Tibial nerve (tissue), 4 donors: ENCODE results near the gene EEA1. TPM values are rescaled to one million over a fixed set of nuclear protein-coding genes. Genes with fewer than 3 reads are reported as not detected.

ENCODE experiments used
- DNase-seq, 2 donors: peaks; one replicate each; pipeline ENCODE4 v3.0.0-alpha.2; 2019; ENCODE audit warnings: low spot score in 2 of 2
- H3K27ac ChIP-seq, 4 donors: fragments of 200-600 bp; sonication (generic) in 3 of 4; one replicate each; pipeline ENCODE4 v1.5.1; 2017 to 2019; ENCODE audit warnings: mild to moderate bottlenecking in 1 of 4
- H3K27me3 ChIP-seq, 2 donors: fragments of 200-600 bp; sonication (generic) in 1 of 2; one replicate each; pipeline versions ENCODE4 v1.5.1 to v1.6.0; 2017 to 2019
- H3K36me3 ChIP-seq, 3 donors: fragments of 200-600 bp; sonication (generic); one replicate each; pipeline ENCODE4 v1.5.1; 2018 to 2019
- H3K4me1 ChIP-seq, 4 donors: fragments of 200-600 bp; sonication (generic) in 3 of 4; one replicate each; pipeline ENCODE4 v1.5.1; 2017 to 2019
- H3K4me3 ChIP-seq, 4 donors: fragments of 200-600 bp; sonication (generic) in 3 of 4; one replicate each; pipeline ENCODE4 v1.5.1; 2017 to 2019; ENCODE audit warnings: mild to moderate bottlenecking in 1 of 4, moderate library complexity in 1 of 4
- H3K9me3 ChIP-seq, 4 donors: fragments of 200-600 bp; sonication (generic) in 3 of 4; one replicate each; pipeline ENCODE4 v1.5.1; 2017 to 2019
- CTCF ChIP-seq, 5 experiments: fragments of 200-600 bp in 3 of 5; fragments of 450-650 bp in 2 of 5; sonication (generic) in 3 of 5; IDR thresholded peaks; one replicate each; pipeline ENCODE4 v1.5.1; 2016 to 2019; ENCODE audit warnings: antibody characterized with exemption in 5 of 5, mild to moderate bottlenecking in 3 of 5, moderate library complexity in 2 of 5
- EP300 ChIP-seq, 2 donors: sonication (generic); formaldehyde crosslinking; IDR thresholded peaks; one replicate each; pipeline ENCODE4 v1.6.1; 2017; ENCODE audit warnings: antibody characterized with exemption in 2 of 2, mild to moderate bottlenecking in 1 of 2
- POLR2A ChIP-seq, 2 donors: fragments of 450-650 bp; IDR thresholded peaks; one replicate each; pipeline ENCODE4 v1.6.1; 2017; ENCODE audit warnings: antibody characterized with exemption in 2 of 2, mild to moderate bottlenecking in 2 of 2, moderate library complexity in 2 of 2
- WGBS, 2 donors: methylation state at CpG; one replicate each; pipeline ENCODE4 v1.1.5; 2018; 5-methylcytosine and 5-hydroxymethylcytosine counted together
- total RNA-seq, 4 donors: library from RNA; depleted of rRNA; stranded (reverse); fragments of >200 nt; gene quantifications; one replicate each; pipeline ENCODE4 v1.1.0, GENCODE V29; 2016

EEA1 gene
- total RNA-seq, 4 donors from 2014 or later, result 18.4 to 34.8 (median 24.1) TPM

- TF ChIP-seq CTCF (IDR thresholded peaks at IDR 0.05) (no peak), EP300 (IDR thresholded peaks at IDR 0.05) (no peak), POLR2A (IDR thresholded peaks at IDR 0.05) (no peak)
Measured at GRCh38 chr12:92828565-92828964, 100.5 kb downstream of the EEA1 start.

GRCh38 chr12:92827836-92828431 is 101.2 kb downstream of the EEA1 start:
- no peaks in the 10 kb centered on the region for H3K4me1 ChIP-seq
- no peak overlapping the region for H3K27ac ChIP-seq
- 68 to 73% methylated on average over 4 of the region's 4 CpGs for WGBS, 2 donors
- H3K4me3 ChIP-seq, result no peak overlapping the region
- TF ChIP-seq POLR2A (IDR thresholded peaks at IDR 0.05) (no peak), EP300 (IDR thresholded peaks at IDR 0.05) (no peak), CTCF (IDR thresholded peaks at IDR 0.05) (peak in 4 of 5 experiments; percentile 14 to 37 (median 26))
- no peaks in the 10 kb centered on the region for H3K9me3 ChIP-seq
- peaks cover 0 to 54% (median 0%) of the 10 kb centered on the region in 3 donors for H3K36me3 ChIP-seq
- DNase-seq, result peak in 1 of 2 donors; percentile 16
- H3K27me3 ChIP-seq, result no peaks in the 10 kb centered on the region

More at GRCh38 chr12:92828565-92828964, 100.5 kb downstream of the EEA1 start:
- 89 to 93% methylated on average over 4 of the region's 4 CpGs for WGBS, 2 donors
- H3K9me3 ChIP-seq, result no peaks in the 10 kb centered on the region
- H3K27me3 ChIP-seq, result no peaks in the 10 kb centered on the region
- no peak for DNase-seq
- H3K27ac ChIP-seq, result no peak overlapping the region
- H3K36me3 ChIP-seq, result peaks cover 0 to 54% (median 0%) of the 10 kb centered on the region in 3 donors
- H3K4me1 ChIP-seq, result no peaks in the 10 kb centered on the region
- no peak overlapping the region for H3K4me3 ChIP-seq

GRCh38 chr12:92821142-92821541 is 108.0 kb downstream of the EEA1 start:
- no peak overlapping the region for H3K27ac ChIP-seq
- WGBS, 2 donors, result 75 to 90% methylated on average over 3 of the region's 3 CpGs
- H3K9me3 ChIP-seq, result no peaks in the 10 kb centered on the region
- TF ChIP-seq POLR2A (IDR thresholded peaks at IDR 0.05), result no peak
- TF ChIP-seq CTCF (IDR thresholded peaks at IDR 0.05), result no peak
- no peaks in the 10 kb centered on the region for H3K27me3 ChIP-seq
- H3K4me3 ChIP-seq, result no peak overlapping the region
- no peaks in the 10 kb centered on the region for H3K4me1 ChIP-seq
- no peak for DNase-seq
- peaks cover 0 to 53% (median 0%) of the 10 kb centered on the region in 3 donors for H3K36me3 ChIP-seq

- Histone ChIP-seq H3K27me3 (no peaks in the 10 kb centered on the region), H3K9me3 (no peaks in the 10 kb centered on the region), H3K36me3 (peaks cover 0 to 56% (median 0%) of the 10 kb centered on the region in 3 donors), H3K27ac (no peak overlapping the region), H3K4me3 (no peak overlapping the region), H3K4me1 (no peaks in the 10 kb centered on the region)
- WGBS, 2 donors, result 60 to 86% methylated on average over 2 of the region's 2 CpGs
- TF ChIP-seq EP300 (IDR thresholded peaks at IDR 0.05), result no peak
- TF ChIP-seq CTCF (IDR thresholded peaks at IDR 0.05), result no peak
- no peak for TF ChIP-seq POLR2A (IDR thresholded peaks at IDR 0.05)
- DNase-seq, result no peak
Measured at GRCh38 chr12:92814584-92814983, 114.5 kb downstream of the EEA1 start.

- no peak for DNase-seq
- Histone ChIP-seq H3K27me3 (no peaks in the 10 kb centered on the region), H3K36me3 (peaks cover 0 to 63% (median 0%) of the 10 kb centered on the region in 3 donors), H3K9me3 (peaks cover 0 to 7% (median 0%) of the 10 kb centered on the region in 4 donors), H3K4me1 (no peaks in the 10 kb centered on the region), H3K27ac (no peak overlapping the region), H3K4me3 (no peak overlapping the region)
- TF ChIP-seq POLR2A (IDR thresholded peaks at IDR 0.05) (no peak), CTCF (IDR thresholded peaks at IDR 0.05) (no peak), EP300 (IDR thresholded peaks at IDR 0.05) (no peak)
- 92 to 96% methylated on average over 4 of the region's 4 CpGs for WGBS, 2 donors
Measured at GRCh38 chr12:92810370-92810769, 118.7 kb downstream of the EEA1 start.
